Upper lobe of left lung (tissue), 6 donors: ENCODE measurements around the gene PID1. TPM values are rescaled to one million over a fixed set of nuclear protein-coding genes. Genes with fewer than 3 reads are reported as not detected.

ENCODE experiments used
- ATAC-seq, 2 donors: fragments of 200-7000 bp; cut with Tn5 transposase; one replicate each; pipeline ENCODE4 v1.9.1; 2022; ENCODE audit warnings: mild to moderate bottlenecking in 2 of 2, moderate library complexity in 2 of 2; ENCODE audit not compliant: low FRiP score in 2 of 2
- DNase-seq, 2 donors: peaks; one replicate each; pipeline ENCODE4 v3.0.0-alpha.2; 2019 to 2020
- H3K27ac ChIP-seq, 4 donors: fragments of 200-600 bp; sonication (generic); one replicate each; pipeline ENCODE4 v1.5.1; 2016 to 2019
- H3K27me3 ChIP-seq, 4 donors: fragments of 200-600 bp; sonication (generic); one replicate each; pipeline ENCODE4 v1.5.1; 2017 to 2019
- H3K36me3 ChIP-seq, 4 donors: fragments of 200-600 bp; sonication (generic); one replicate each; pipeline ENCODE4 v1.5.1; 2016 to 2019
- H3K4me1 ChIP-seq, 4 donors: fragments of 200-600 bp; sonication (generic); one replicate each; pipeline ENCODE4 v1.5.1; 2018 to 2019
- H3K4me3 ChIP-seq, 4 donors: fragments of 200-600 bp; sonication (generic); one replicate each; pipeline ENCODE4 v1.5.1; 2017 to 2019; ENCODE audit warnings: mild to moderate bottlenecking in 2 of 4, moderate library complexity in 1 of 4
- H3K9me3 ChIP-seq, 4 donors: fragments of 200-600 bp; sonication (generic); one replicate each; pipeline ENCODE4 v1.5.1; 2018 to 2019
- EP300 ChIP-seq, 4 donors: sonication (generic); formaldehyde crosslinking; IDR thresholded peaks; one replicate each; pipeline ENCODE4 v1.5.1; 2017; ENCODE audit warnings: antibody characterized with exemption in 4 of 4, control low read depth in 2 of 4
- POLR2A ChIP-seq, 4 donors: fragments of 450-650 bp; IDR thresholded peaks; one replicate each; pipeline ENCODE4 v1.5.1; 2016 to 2017; ENCODE audit warnings: antibody characterized with exemption in 4 of 4, mild to moderate bottlenecking in 2 of 4
- POLR2AphosphoS5 ChIP-seq, 2 donors: sonication (generic); formaldehyde crosslinking; IDR thresholded peaks; one replicate each; pipeline ENCODE4 v1.5.1; 2017; ENCODE audit warnings: antibody characterized with exemption in 2 of 2
- whole genome bisulfite sequencing, 2 donors: methylation state at CpG; one replicate each; pipeline ENCODE4 v1.1.5; 2017 to 2018; 5-methylcytosine and 5-hydroxymethylcytosine counted together
- total RNA-seq, 6 donors: library from RNA; depleted of rRNA in 4 of 6; stranded (reverse); fragments of >200 nt in 4 of 6; gene quantifications; one replicate each; pipeline versions ENCODE4 v1.1.0 to v1.2.1, GENCODE V29; 2016 to 2021
- TF ChIP-seq, protein P1 (sequence below), 6 experiments: fragments of 450-650 bp in 4 of 6; fragments of 200-600 bp in 2 of 6; sonication (generic) in 2 of 6; IDR thresholded peaks; one replicate each; pipeline ENCODE4 v1.5.1; 2016 to 2019; ENCODE audit warnings: antibody characterized with exemption in 6 of 6
- donor health status: DM: no; HTN: no; CAD: no; lungs with moderate emphysema.
- donor health status: DM: no; HTN: yes; CAD: no; lungs with severe emphysema.

PID1 gene
- total RNA-seq, 6 donors from 2014 or later, result 20.8 to 59.7 (median 39.8) TPM

- WGBS, 2 donors, result 0 to 10% methylated on average over 1 of the region's 1 CpG
- peak overlapping the region in 2 of 4 donors; percentile 1 to 84 for H3K4me3 ChIP-seq
Observed at GRCh38 chr2:229267080-229267479, 4.0 kb downstream of the PID1 start.

DNA sequence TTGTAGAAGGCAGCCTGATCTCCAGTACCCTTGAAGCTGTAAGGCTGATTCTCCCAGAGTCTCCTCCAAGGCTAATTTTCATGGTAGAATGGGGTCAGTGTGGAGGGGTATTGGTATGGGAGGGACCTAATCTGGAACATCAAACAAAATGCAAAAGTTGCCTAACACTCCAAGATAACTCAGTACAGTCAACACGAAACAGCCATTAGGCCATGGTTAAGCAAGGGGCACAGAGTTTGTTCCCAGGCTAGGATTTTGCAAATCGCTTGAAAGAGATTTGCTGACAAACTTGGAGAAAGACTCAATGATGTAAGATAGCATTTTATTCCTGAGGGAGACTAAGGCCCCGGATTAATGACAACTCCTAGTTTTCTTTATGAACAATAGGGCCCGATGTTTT lies 5.4 kb downstream of the PID1 start:
- Histone ChIP-seq H3K27me3 (no peaks in the 10 kb centered on the region), H3K4me1 (peaks cover 9 to 17% (median 13%) of the 10 kb centered on the region in 4 donors), H3K9me3 (peaks cover 0 to 9% (median 0%) of the 10 kb centered on the region in 4 donors), H3K4me3 (no peak overlapping the region), H3K27ac (peak overlapping the region; percentile 20 to 44 (median 32)), H3K36me3 (peaks cover 0 to 8% (median 0%) of the 10 kb centered on the region in 4 donors)
- no peak for DNase-seq
- TF ChIP-seq POLR2AphosphoS5 (IDR thresholded peaks at IDR 0.05) (peak in 1 of 2 donors; percentile 20), EP300 (IDR thresholded peaks at IDR 0.05) (peak in 1 of 4 donors; percentile 3), POLR2A (IDR thresholded peaks at IDR 0.05) (no peak)
- 55 to 60% methylated on average over 4 of the region's 4 CpGs for WGBS, 2 donors
- ATAC-seq, result peak; percentile 38 to 66

More at GRCh38 chr2:229267080-229267479, 4.0 kb downstream of the PID1 start:
- H3K27me3 ChIP-seq, result no peaks in the 10 kb centered on the region
- peak overlapping the region in 3 of 4 donors; percentile 6 to 53 (median 44) for H3K27ac ChIP-seq
- DNase-seq (no peak), ATAC-seq (no peak)
- peaks cover 9 to 26% (median 16%) of the 10 kb centered on the region in 4 donors for H3K4me1 ChIP-seq
- H3K9me3 ChIP-seq, result peaks cover 0 to under 1% (median 0%) of the 10 kb centered on the region in 4 donors
- TF ChIP-seq, protein P1, sequence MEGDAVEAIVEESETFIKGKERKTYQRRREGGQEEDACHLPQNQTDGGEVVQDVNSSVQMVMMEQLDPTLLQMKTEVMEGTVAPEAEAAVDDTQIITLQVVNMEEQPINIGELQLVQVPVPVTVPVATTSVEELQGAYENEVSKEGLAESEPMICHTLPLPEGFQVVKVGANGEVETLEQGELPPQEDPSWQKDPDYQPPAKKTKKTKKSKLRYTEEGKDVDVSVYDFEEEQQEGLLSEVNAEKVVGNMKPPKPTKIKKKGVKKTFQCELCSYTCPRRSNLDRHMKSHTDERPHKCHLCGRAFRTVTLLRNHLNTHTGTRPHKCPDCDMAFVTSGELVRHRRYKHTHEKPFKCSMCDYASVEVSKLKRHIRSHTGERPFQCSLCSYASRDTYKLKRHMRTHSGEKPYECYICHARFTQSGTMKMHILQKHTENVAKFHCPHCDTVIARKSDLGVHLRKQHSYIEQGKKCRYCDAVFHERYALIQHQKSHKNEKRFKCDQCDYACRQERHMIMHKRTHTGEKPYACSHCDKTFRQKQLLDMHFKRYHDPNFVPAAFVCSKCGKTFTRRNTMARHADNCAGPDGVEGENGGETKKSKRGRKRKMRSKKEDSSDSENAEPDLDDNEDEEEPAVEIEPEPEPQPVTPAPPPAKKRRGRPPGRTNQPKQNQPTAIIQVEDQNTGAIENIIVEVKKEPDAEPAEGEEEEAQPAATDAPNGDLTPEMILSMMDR (IDR thresholded peaks at IDR 0.05), result peak in 1 of 6 experiments; percentile 9
- TF ChIP-seq POLR2AphosphoS5 (IDR thresholded peaks at IDR 0.05), result no peak
- TF ChIP-seq POLR2A (IDR thresholded peaks at IDR 0.05), result no peak
- no peak for TF ChIP-seq EP300 (IDR thresholded peaks at IDR 0.05)
- H3K36me3 ChIP-seq, result peaks cover 0 to under 1% (median 0%) of the 10 kb centered on the region in 4 donors

GRCh38 chr2:229261599-229261998 lies 9.5 kb downstream of the PID1 start:
- no peak for TF ChIP-seq POLR2AphosphoS5 (IDR thresholded peaks at IDR 0.05)
- TF ChIP-seq, protein P1 (IDR thresholded peaks at IDR 0.05), result no peak
- Histone ChIP-seq H3K27me3 (no peaks in the 10 kb centered on the region), H3K9me3 (peaks cover 0 to 9% (median 0%) of the 10 kb centered on the region in 4 donors), H3K27ac (no peak overlapping the region), H3K4me1 (peaks cover 0 to 13% (median 5%) of the 10 kb centered on the region in 4 donors), H3K4me3 (no peak overlapping the region), H3K36me3 (peaks cover 0 to 8% (median 0%) of the 10 kb centered on the region in 4 donors)
- DNase-seq, result no peak
- no peak for ATAC-seq
- WGBS, 2 donors, result 47 to 77% methylated on average over 1 of the region's 1 CpG

DNA sequence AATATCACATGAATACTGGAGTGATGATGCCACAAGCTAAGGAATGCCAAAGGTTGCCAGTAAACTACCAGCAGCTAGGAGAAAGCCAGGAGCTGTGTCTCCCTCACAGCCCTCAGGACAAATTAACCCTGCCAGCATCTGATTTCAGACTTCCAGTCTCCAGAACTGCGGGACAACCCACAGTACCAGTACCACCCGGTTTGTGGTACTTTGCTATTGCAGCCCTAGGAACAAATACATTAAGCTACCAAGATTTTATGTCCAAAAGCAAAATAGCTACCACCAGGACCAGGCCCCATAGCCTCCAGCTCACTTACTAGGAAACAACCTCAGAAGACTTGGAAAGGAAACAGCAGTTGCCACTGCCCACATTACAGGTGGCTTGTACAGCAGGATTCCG lies 10.0 kb downstream of the PID1 start:
- H3K27me3 ChIP-seq, result no peaks in the 10 kb centered on the region
- H3K9me3 ChIP-seq, result peaks cover 0 to 9% (median 0%) of the 10 kb centered on the region in 4 donors
- no peak overlapping the region for H3K27ac ChIP-seq
- peaks cover 0 to 7% (median under 1%) of the 10 kb centered on the region in 4 donors for H3K4me1 ChIP-seq
- TF ChIP-seq, protein P1 (IDR thresholded peaks at IDR 0.05), result no peak
- no peak for TF ChIP-seq POLR2A (IDR thresholded peaks at IDR 0.05)
- TF ChIP-seq POLR2AphosphoS5 (IDR thresholded peaks at IDR 0.05), result no peak
- TF ChIP-seq EP300 (IDR thresholded peaks at IDR 0.05), result no peak
- ATAC-seq (no peak), DNase-seq (no peak)
- H3K4me3 ChIP-seq, result no peak overlapping the region
- 63 to 89% methylated on average over 3 of the region's 3 CpGs for WGBS, 2 donors
- peaks cover 0 to 8% (median 0%) of the 10 kb centered on the region in 4 donors for H3K36me3 ChIP-seq

- ATAC-seq (peak in 1 of 2 donors; percentile 65), DNase-seq (no peak)
- WGBS, 2 donors, result 36 to 41% methylated on average over 2 of the region's 2 CpGs
- no peaks in the 10 kb centered on the region for H3K27me3 ChIP-seq
- H3K4me1 ChIP-seq, result no peaks in the 10 kb centered on the region
- H3K9me3 ChIP-seq, result peaks cover 0 to 9% (median 0%) of the 10 kb centered on the region in 4 donors
- no peak for TF ChIP-seq POLR2AphosphoS5 (IDR thresholded peaks at IDR 0.05)
- no peak for TF ChIP-seq EP300 (IDR thresholded peaks at IDR 0.05)
- no peak for TF ChIP-seq POLR2A (IDR thresholded peaks at IDR 0.05)
- TF ChIP-seq, protein P1 (IDR thresholded peaks at IDR 0.05), result no peak
- no peak overlapping the region for H3K4me3 ChIP-seq
- H3K36me3 ChIP-seq, result peaks cover 0 to 8% (median 0%) of the 10 kb centered on the region in 4 donors
- no peak overlapping the region for H3K27ac ChIP-seq
Observed at GRCh38 chr2:229257985-229258384, 13.1 kb downstream of the PID1 start.
